Calu3 (cell line): Measurements from ENCODE around the gene CLEC2D. TPM values are rescaled to one million over a fixed set of nuclear protein-coding genes. Genes with fewer than 3 reads are reported as not detected.
"Not testable (repeated sequence)": the region's sequence is repeated elsewhere in the genome, so short reads cannot be mapped to it uniquely, and the experiment has no call there.

Source experiments
- BruUV-seq: library from RNA; stranded (reverse); fragments of 400-500 nt; replicated peaks from 2 replicates; lab custom pipeline; 2021; lab: Mats Ljungman, UMichigan
- CTCF ChIA-PET: fragments of 300-600 bp; sonication (Branson Sonifier 250); formaldehyde crosslinking; loops from one replicate; lab custom pipeline; 2022; ENCODE audit warnings: antibody characterized with exemption; lab: Charles Lee
- DNase-seq: peaks from one replicate; pipeline ENCODE4 v3.0.0; 2022
- H3K27ac Mint-ChIP-seq: one replicate; pipeline ENCODE4 v1.8.0; 2022; ENCODE audit warnings: mixed read lengths; ENCODE audit not compliant: unreplicated experiment
- H3K27me3 Mint-ChIP-seq: one replicate; pipeline ENCODE4 v1.8.0; 2022; ENCODE audit warnings: mixed read lengths; ENCODE audit not compliant: unreplicated experiment
- H3K36me3 Mint-ChIP-seq: one replicate; pipeline ENCODE4 v1.8.0; 2022; ENCODE audit warnings: mild to moderate bottlenecking, moderate library complexity, mixed read lengths; ENCODE audit not compliant: insufficient read depth, unreplicated experiment
- H3K4me1 Mint-ChIP-seq: one replicate; pipeline ENCODE4 v1.8.0; 2022; ENCODE audit warnings: mild to moderate bottlenecking, low read depth, mixed read lengths; ENCODE audit not compliant: unreplicated experiment
- H3K4me3 Mint-ChIP-seq: one replicate; pipeline ENCODE4 v1.8.0; 2022; ENCODE audit warnings: mild to moderate bottlenecking, low read depth, moderate library complexity, mixed read lengths; ENCODE audit not compliant: unreplicated experiment
- H3K9me3 Mint-ChIP-seq: one replicate; pipeline ENCODE4 v1.8.0; 2022; ENCODE audit warnings: low read depth, mixed read lengths; ENCODE audit not compliant: unreplicated experiment
- CTCF ChIP-seq: fragments of 200-600 bp; IDR thresholded peaks from one replicate; pipeline ENCODE4 v1.8.0; 2022; ENCODE audit warnings: antibody characterized with exemption; ENCODE audit not compliant: unreplicated experiment
- intact Hi-C: fragments of 100-400 bp; cut with micrococcal nuclease; formaldehyde crosslinking; loops from one replicate; pipeline ENCODE4 v1.10.0; 2022; ENCODE audit not compliant: unreplicated experiment
- total RNA-seq: library from RNA; stranded (reverse); gene quantifications from 2 replicates; pipeline ENCODE4 v1.2.3, GENCODE V29; 2022

CLEC2D gene
- total RNA-seq, 1 experiment from 2014 or later, result 5.8 TPM

- no peaks in the 10 kb centered on the region for H3K27me3 Mint-ChIP-seq
- intact Hi-C loops, result no loop called here
- BruUV-seq, result no TSS peak
- H3K4me3 Mint-ChIP-seq, result no peak overlapping the region
- no peaks in the 10 kb centered on the region for H3K9me3 Mint-ChIP-seq
- no peak for DNase-seq
- peaks cover 26% of the 10 kb centered on the region for H3K4me1 Mint-ChIP-seq
- no peaks in the 10 kb centered on the region for H3K36me3 Mint-ChIP-seq
- CTCF ChIA-PET, result no interaction called here
- TF ChIP-seq CTCF, result no peak
- no peak overlapping the region for H3K27ac Mint-ChIP-seq
Measured at GRCh38 chr12:9636851-9637206, 32.7 kb upstream of the CLEC2D start.

- BruUV-seq, result no TSS peak
- H3K4me1 Mint-ChIP-seq, result peaks cover 21% of the 10 kb centered on the region
Measured at GRCh38 chr12:9640024-9640423, 29.5 kb upstream of the CLEC2D start.

GRCh38 chr12:9642606-9643265 lies 26.8 kb upstream of the CLEC2D start:
- no TSS peak for BruUV-seq
- Mint-ChIP-seq H3K4me3 (no peak overlapping the region), H3K27me3 (no peaks in the 10 kb centered on the region), H3K4me1 (peaks cover 16% of the 10 kb centered on the region), H3K9me3 (no peaks in the 10 kb centered on the region), H3K36me3 (peaks cover 6% of the 10 kb centered on the region), H3K27ac (no peak overlapping the region)
- DNase-seq, result no peak
- TF ChIP-seq CTCF, result no peak
- CTCF ChIA-PET, result no interaction called here
- intact Hi-C loops, result no loop called here

More at GRCh38 chr12:9640024-9640423, 29.5 kb upstream of the CLEC2D start:
- CTCF ChIA-PET, result no interaction called here
- no peak overlapping the region for H3K27ac Mint-ChIP-seq
- TF ChIP-seq CTCF, result no peak
- no peaks in the 10 kb centered on the region for H3K9me3 Mint-ChIP-seq
- no peaks in the 10 kb centered on the region for H3K27me3 Mint-ChIP-seq
- no peaks in the 10 kb centered on the region for H3K36me3 Mint-ChIP-seq
- DNase-seq, result no peak
- no peak overlapping the region for H3K4me3 Mint-ChIP-seq
- intact Hi-C loops, result no loop called here

GRCh38 chr12:9643266-9643660 lies 26.2 kb upstream of the CLEC2D start:
- CTCF ChIA-PET, result no interaction called here
- no peak for DNase-seq
- intact Hi-C loops, result no loop called here
- H3K4me3 Mint-ChIP-seq, result no peak overlapping the region
- H3K9me3 Mint-ChIP-seq, result no peaks in the 10 kb centered on the region
- no peaks in the 10 kb centered on the region for H3K27me3 Mint-ChIP-seq
- TF ChIP-seq CTCF, result no peak
- H3K4me1 Mint-ChIP-seq, result peaks cover 13% of the 10 kb centered on the region
- no peak overlapping the region for H3K27ac Mint-ChIP-seq
- BruUV-seq, result no TSS peak
- peaks cover 11% of the 10 kb centered on the region for H3K36me3 Mint-ChIP-seq

GRCh38 chr12:9644985-9645551 lies 24.4 kb upstream of the CLEC2D start:
- H3K9me3 Mint-ChIP-seq, H3K27me3 Mint-ChIP-seq, CTCF ChIA-PET, H3K4me3 Mint-ChIP-seq, BruUV-seq, H3K27ac Mint-ChIP-seq, DNase-seq, intact Hi-C loops: not testable (repeated sequence)
- Mint-ChIP-seq H3K36me3 (peaks cover 25% of the 10 kb centered on the region), H3K4me1 (peaks cover 21% of the 10 kb centered on the region)
